ENCODE data around the gene LTBP1. TPM values are rescaled to one million over a fixed set of nuclear protein-coding genes. Genes with fewer than 3 reads are reported as not detected.

The LTBP1 gene
- total and polyA plus RNA-seq, 2 experiments from 2014 or later, result 15.7 to 49.8 TPM

DNA sequence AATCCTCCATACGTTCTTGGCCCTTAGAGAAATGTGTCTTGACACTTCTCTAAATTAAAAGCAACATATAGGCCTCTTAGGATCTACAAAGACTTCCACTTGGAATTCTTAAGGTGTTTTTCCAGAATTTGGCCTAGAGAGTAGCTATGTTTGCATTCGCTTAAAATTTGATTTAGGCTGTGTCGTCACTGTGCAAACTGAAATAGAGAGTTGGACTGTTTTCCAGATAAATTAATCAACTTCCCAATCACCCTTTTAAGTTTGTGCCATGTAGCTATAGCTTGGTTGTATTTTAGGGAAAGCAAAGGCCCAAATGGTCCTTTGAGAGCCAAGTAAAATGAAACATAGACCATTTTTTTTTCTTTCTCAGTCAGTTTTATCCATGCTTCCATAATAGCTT lies 401.1 kb downstream of the LTBP1 start:
- Histone ChIP-seq H3K27ac (ENCODE audit: low read depth) (no peak overlapping the region), H3K4me1 (ENCODE audit: insufficient read depth) (no peaks in the 10 kb centered on the region), H3K9me2 (ENCODE audit: insufficient read depth) (no peaks in the 10 kb centered on the region), H3K79me2 (replicated peaks; ENCODE audit: insufficient read depth) (no peaks in the 10 kb centered on the region), H3K27me3 (ENCODE audit: insufficient read depth) (no peaks in the 10 kb centered on the region), H3K4me2 (no peak overlapping the region), H4K20me1 (replicated peaks; ENCODE audit: insufficient read depth) (no peaks in the 10 kb centered on the region), H2AFZ (no peak overlapping the region), H3F3A (replicated peaks; ENCODE audit: low read depth) (no peaks in the 10 kb centered on the region), H3K36me3 (ENCODE audit: insufficient read depth) (no peaks in the 10 kb centered on the region), H3K4me3 (no peak overlapping the region)
- Mint-ChIP-seq H3K36me3 (ENCODE audit: low read depth) (no peaks in the 10 kb centered on the region; the same call in 2 of the 3 replicates), H3K4me1 (no peaks in the 10 kb centered on the region), H3K4me3 (no peak overlapping the region), H3K27me3 (ENCODE audit: insufficient read depth, low read depth, poor library complexity) (no peaks in the 10 kb centered on the region), H3K27ac (no peak overlapping the region), H3K9me3 (no peaks in the 10 kb centered on the region)
- DNase-seq (ENCODE audit: low spot score) (no peak), ATAC-seq (no peak)
- TF ChIP-seq NANOG (IDR thresholded peaks at IDR 0.05; ENCODE audit: borderline replicate concordance) (no peak), EZH2 (IDR thresholded peaks at IDR 0.05; ENCODE audit: low read depth, unreplicated experiment) (no peak), JUNB (IDR thresholded peaks at IDR 0.05; ENCODE audit: unreplicated experiment) (no peak), POLR2AphosphoS5 (IDR thresholded peaks at IDR 0.05; ENCODE audit: low read depth) (no peak), ZNF114 (CRISPR knock-in tag; IDR thresholded peaks at IDR 0.05) (no peak), STAT1 (IDR thresholded peaks at IDR 0.05; ENCODE audit: unreplicated experiment) (no peak), CREB1 (CRISPR knock-in tag; IDR thresholded peaks at IDR 0.05; ENCODE audit: low read depth) (no peak), ZNF331 (CRISPR knock-in tag; IDR thresholded peaks at IDR 0.05; ENCODE audit: low read depth) (no peak), EZH2phosphoT487 (IDR thresholded peaks at IDR 0.05; ENCODE audit: unreplicated experiment) (no peak)
- TF ChIP-seq, protein P1, sequence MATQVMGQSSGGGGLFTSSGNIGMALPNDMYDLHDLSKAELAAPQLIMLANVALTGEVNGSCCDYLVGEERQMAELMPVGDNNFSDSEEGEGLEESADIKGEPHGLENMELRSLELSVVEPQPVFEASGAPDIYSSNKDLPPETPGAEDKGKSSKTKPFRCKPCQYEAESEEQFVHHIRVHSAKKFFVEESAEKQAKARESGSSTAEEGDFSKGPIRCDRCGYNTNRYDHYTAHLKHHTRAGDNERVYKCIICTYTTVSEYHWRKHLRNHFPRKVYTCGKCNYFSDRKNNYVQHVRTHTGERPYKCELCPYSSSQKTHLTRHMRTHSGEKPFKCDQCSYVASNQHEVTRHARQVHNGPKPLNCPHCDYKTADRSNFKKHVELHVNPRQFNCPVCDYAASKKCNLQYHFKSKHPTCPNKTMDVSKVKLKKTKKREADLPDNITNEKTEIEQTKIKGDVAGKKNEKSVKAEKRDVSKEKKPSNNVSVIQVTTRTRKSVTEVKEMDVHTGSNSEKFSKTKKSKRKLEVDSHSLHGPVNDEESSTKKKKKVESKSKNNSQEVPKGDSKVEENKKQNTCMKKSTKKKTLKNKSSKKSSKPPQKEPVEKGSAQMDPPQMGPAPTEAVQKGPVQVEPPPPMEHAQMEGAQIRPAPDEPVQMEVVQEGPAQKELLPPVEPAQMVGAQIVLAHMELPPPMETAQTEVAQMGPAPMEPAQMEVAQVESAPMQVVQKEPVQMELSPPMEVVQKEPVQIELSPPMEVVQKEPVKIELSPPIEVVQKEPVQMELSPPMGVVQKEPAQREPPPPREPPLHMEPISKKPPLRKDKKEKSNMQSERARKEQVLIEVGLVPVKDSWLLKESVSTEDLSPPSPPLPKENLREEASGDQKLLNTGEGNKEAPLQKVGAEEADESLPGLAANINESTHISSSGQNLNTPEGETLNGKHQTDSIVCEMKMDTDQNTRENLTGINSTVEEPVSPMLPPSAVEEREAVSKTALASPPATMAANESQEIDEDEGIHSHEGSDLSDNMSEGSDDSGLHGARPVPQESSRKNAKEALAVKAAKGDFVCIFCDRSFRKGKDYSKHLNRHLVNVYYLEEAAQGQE (IDR thresholded peaks at IDR 0.05; ENCODE audit: unreplicated experiment), result no peak
- TF ChIP-seq, protein P2, sequence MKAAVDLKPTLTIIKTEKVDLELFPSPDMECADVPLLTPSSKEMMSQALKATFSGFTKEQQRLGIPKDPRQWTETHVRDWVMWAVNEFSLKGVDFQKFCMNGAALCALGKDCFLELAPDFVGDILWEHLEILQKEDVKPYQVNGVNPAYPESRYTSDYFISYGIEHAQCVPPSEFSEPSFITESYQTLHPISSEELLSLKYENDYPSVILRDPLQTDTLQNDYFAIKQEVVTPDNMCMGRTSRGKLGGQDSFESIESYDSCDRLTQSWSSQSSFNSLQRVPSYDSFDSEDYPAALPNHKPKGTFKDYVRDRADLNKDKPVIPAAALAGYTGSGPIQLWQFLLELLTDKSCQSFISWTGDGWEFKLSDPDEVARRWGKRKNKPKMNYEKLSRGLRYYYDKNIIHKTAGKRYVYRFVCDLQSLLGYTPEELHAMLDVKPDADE (IDR thresholded peaks at IDR 0.05), result no peak
- TF ChIP-seq, protein P3, sequence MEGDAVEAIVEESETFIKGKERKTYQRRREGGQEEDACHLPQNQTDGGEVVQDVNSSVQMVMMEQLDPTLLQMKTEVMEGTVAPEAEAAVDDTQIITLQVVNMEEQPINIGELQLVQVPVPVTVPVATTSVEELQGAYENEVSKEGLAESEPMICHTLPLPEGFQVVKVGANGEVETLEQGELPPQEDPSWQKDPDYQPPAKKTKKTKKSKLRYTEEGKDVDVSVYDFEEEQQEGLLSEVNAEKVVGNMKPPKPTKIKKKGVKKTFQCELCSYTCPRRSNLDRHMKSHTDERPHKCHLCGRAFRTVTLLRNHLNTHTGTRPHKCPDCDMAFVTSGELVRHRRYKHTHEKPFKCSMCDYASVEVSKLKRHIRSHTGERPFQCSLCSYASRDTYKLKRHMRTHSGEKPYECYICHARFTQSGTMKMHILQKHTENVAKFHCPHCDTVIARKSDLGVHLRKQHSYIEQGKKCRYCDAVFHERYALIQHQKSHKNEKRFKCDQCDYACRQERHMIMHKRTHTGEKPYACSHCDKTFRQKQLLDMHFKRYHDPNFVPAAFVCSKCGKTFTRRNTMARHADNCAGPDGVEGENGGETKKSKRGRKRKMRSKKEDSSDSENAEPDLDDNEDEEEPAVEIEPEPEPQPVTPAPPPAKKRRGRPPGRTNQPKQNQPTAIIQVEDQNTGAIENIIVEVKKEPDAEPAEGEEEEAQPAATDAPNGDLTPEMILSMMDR (conservative IDR thresholded peaks at IDR 0.05; ENCODE audit: low read depth in 2 of 2), result no peak
- TF ChIP-seq, protein P4, sequence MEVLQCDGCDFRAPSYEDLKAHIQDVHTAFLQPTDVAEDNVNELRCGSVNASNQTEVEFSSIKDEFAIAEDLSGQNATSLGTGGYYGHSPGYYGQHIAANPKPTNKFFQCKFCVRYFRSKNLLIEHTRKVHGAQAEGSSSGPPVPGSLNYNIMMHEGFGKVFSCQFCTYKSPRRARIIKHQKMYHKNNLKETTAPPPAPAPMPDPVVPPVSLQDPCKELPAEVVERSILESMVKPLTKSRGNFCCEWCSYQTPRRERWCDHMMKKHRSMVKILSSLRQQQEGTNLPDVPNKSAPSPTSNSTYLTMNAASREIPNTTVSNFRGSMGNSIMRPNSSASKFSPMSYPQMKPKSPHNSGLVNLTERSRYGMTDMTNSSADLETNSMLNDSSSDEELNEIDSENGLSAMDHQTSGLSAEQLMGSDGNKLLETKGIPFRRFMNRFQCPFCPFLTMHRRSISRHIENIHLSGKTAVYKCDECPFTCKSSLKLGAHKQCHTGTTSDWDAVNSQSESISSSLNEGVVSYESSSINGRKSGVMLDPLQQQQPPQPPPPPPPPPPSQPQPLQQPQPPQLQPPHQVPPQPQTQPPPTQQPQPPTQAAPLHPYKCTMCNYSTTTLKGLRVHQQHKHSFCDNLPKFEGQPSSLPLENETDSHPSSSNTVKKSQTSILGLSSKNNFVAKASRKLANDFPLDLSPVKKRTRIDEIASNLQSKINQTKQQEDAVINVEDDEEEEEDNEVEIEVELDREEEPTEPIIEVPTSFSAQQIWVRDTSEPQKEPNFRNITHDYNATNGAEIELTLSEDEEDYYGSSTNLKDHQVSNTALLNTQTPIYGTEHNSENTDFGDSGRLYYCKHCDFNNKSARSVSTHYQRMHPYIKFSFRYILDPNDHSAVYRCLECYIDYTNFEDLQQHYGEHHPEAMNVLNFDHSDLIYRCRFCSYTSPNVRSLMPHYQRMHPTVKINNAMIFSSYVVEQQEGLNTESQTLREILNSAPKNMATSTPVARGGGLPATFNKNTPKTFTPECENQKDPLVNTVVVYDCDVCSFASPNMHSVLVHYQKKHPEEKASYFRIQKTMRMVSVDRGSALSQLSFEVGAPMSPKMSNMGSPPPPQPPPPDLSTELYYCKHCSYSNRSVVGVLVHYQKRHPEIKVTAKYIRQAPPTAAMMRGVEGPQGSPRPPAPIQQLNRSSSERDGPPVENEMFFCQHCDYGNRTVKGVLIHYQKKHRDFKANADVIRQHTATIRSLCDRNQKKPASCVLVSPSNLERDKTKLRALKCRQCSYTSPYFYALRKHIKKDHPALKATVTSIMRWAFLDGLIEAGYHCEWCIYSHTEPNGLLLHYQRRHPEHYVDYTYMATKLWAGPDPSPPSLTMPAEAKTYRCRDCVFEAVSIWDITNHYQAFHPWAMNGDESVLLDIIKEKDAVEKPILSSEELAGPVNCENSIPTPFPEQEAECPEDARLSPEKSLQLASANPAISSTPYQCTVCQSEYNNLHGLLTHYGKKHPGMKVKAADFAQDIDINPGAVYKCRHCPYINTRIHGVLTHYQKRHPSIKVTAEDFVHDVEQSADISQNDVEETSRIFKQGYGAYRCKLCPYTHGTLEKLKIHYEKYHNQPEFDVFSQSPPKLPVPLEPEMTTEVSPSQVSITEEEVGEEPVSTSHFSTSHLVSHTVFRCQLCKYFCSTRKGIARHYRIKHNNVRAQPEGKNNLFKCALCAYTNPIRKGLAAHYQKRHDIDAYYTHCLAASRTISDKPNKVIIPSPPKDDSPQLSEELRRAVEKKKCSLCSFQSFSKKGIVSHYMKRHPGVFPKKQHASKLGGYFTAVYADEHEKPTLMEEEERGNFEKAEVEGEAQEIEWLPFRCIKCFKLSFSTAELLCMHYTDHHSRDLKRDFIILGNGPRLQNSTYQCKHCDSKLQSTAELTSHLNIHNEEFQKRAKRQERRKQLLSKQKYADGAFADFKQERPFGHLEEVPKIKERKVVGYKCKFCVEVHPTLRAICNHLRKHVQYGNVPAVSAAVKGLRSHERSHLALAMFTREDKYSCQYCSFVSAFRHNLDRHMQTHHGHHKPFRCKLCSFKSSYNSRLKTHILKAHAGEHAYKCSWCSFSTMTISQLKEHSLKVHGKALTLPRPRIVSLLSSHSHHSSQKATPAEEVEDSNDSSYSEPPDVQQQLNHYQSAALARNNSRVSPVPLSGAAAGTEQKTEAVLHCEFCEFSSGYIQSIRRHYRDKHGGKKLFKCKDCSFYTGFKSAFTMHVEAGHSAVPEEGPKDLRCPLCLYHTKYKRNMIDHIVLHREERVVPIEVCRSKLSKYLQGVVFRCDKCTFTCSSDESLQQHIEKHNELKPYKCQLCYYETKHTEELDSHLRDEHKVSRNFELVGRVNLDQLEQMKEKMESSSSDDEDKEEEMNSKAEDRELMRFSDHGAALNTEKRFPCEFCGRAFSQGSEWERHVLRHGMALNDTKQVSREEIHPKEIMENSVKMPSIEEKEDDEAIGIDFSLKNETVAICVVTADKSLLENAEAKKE (CRISPR knock-in tag; IDR thresholded peaks at IDR 0.05), result no peak

All from GM23338 (cell line).